Astrocyte (in vitro differentiated cells and primary cell): ENCODE measurements around the gene LRRC55. TPM values are rescaled to one million over a fixed set of nuclear protein-coding genes. Genes with fewer than 3 reads are reported as not detected.
A peak's percentile ranks its signal among the peaks of the same experiment; 100 is the strongest.

Source experiments
- DNase-seq: peaks from one replicate; pipeline ENCODE4 v3.0.0-alpha.2; 2010; ENCODE audit warnings: low read depth
- FAIRE-seq: peaks from 2 replicates; lab custom pipeline; 2011; peaks lifted over from hg19 to GRCh38; lab: Jason Lieb, UNC
- H2AFZ ChIP-seq: 2 replicates; pipeline ENCODE4 v1.6.0; 2012; ENCODE audit warnings: low read depth, low read length, inconsistent platforms
- H3K27ac ChIP-seq: 2 replicates; pipeline ENCODE4 v1.5.1; 2011; ENCODE audit warnings: low read depth, low read length, inconsistent platforms
- H3K27me3 ChIP-seq: 2 replicates; pipeline ENCODE4 v1.6.0; 2011; ENCODE audit warnings: low read length, inconsistent platforms; ENCODE audit not compliant: insufficient read depth
- H3K36me3 ChIP-seq: 2 replicates; pipeline ENCODE4 v1.5.1; 2011; ENCODE audit warnings: low read length, inconsistent platforms; ENCODE audit not compliant: insufficient read depth
- H3K4me1 ChIP-seq: 2 replicates; pipeline ENCODE4 v1.5.1; 2011; ENCODE audit warnings: low read length, inconsistent platforms; ENCODE audit not compliant: insufficient read depth
- H3K4me2 ChIP-seq: 2 replicates; pipeline ENCODE4 v1.6.0; 2012; ENCODE audit warnings: low read length, inconsistent platforms
- H3K4me3 ChIP-seq: 2 replicates; pipeline ENCODE4 v1.5.1; 2011; ENCODE audit warnings: low read depth, mild to moderate bottlenecking, low read length, inconsistent platforms; ENCODE audit not compliant: insufficient read depth
- H3K79me2 ChIP-seq: 2 replicates; pipeline ENCODE4 v1.6.0; 2012; ENCODE audit warnings: mild to moderate bottlenecking, low read length, inconsistent platforms; ENCODE audit not compliant: insufficient read depth
- H3K9ac ChIP-seq: 2 replicates; pipeline ENCODE4 v1.6.0; 2012; ENCODE audit warnings: mild to moderate bottlenecking, low read length, inconsistent platforms
- H3K9me3 ChIP-seq: 2 replicates; pipeline ENCODE4 v1.5.1; 2012; ENCODE audit warnings: low read depth, mild to moderate bottlenecking, low read length, inconsistent platforms; ENCODE audit not compliant: insufficient read depth
- H4K20me1 ChIP-seq: 2 replicates; pipeline ENCODE4 v1.6.0; 2012; ENCODE audit warnings: low read length, inconsistent platforms; ENCODE audit not compliant: insufficient read depth
- H3K27ac Mint-ChIP-seq: one replicate; pipeline ENCODE4 v1.8.0; 2021; ENCODE audit warnings: mild to moderate bottlenecking, mixed read lengths; ENCODE audit not compliant: unreplicated experiment
- H3K27me3 Mint-ChIP-seq: one replicate; pipeline ENCODE4 v1.8.0; 2021; ENCODE audit warnings: low read depth, mixed read lengths; ENCODE audit not compliant: unreplicated experiment
- H3K36me3 Mint-ChIP-seq: one replicate; pipeline ENCODE4 v1.8.0; 2021; ENCODE audit warnings: low read depth, mixed read lengths; ENCODE audit not compliant: unreplicated experiment
- H3K4me1 Mint-ChIP-seq: one replicate; pipeline ENCODE4 v1.8.0; 2021; ENCODE audit warnings: low read depth, mixed read lengths; ENCODE audit not compliant: unreplicated experiment
- H3K4me3 Mint-ChIP-seq: one replicate; pipeline ENCODE4 v1.8.0; 2021; ENCODE audit warnings: mild to moderate bottlenecking, moderate library complexity, mixed read lengths; ENCODE audit not compliant: unreplicated experiment
- H3K9me3 Mint-ChIP-seq: one replicate; pipeline ENCODE4 v1.8.0; 2021; ENCODE audit warnings: mild to moderate bottlenecking, mixed read lengths; ENCODE audit not compliant: unreplicated experiment
- EZH2 ChIP-seq: IDR thresholded peaks from 2 replicates; pipeline ENCODE4 v1.6.1; 2012; ENCODE audit warnings: mild to moderate bottlenecking, low read length, inconsistent platforms; ENCODE audit not compliant: insufficient read depth
- total RNA-seq: library from RNA; stranded (reverse); gene quantifications from 2 replicates; pipeline ENCODE4 v1.2.1, GENCODE V29; 2021
- TF ChIP-seq, protein P1 (sequence below): IDR thresholded peaks from 2 replicates; pipeline ENCODE4 v1.5.1; 2011; ENCODE audit warnings: low read depth, mild to moderate bottlenecking, inconsistent platforms, low read length, moderate library complexity; ENCODE audit not compliant: insufficient read depth

LRRC55 gene
- total RNA-seq, 1 donor from 2014 or later = not detected

DNA sequence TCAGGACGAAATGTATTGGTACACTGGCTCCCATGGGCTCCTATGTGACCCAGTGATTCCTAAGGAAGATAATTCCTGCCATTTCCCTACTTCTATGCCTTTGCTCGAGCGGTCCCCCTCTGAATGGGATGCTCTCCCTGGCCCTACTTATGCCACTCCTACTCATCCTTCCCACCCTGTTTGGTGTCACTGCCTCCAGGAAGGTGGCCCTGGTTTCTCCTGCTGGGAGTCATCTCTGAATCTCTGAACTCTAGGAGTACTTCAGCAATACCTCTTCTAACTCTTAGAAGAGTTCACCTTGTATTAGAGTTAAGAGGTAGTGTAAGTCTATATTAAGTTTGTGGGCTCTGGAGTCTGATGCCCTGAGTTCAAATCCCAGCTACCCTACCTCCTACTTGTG lies 35.5 kb upstream of the LRRC55 start:
- Histone ChIP-seq H3K4me3 (no peak overlapping the region), H3K9me3 (no peaks in the 10 kb centered on the region), H3K27me3 (peaks cover 2% of the 10 kb centered on the region), H4K20me1 (no peaks in the 10 kb centered on the region), H3K4me1 (no peaks in the 10 kb centered on the region), H3K9ac (no peak overlapping the region), H3K36me3 (no peaks in the 10 kb centered on the region), H2AFZ (no peak overlapping the region), H3K79me2 (no peaks in the 10 kb centered on the region), H3K4me2 (no peak overlapping the region), H3K27ac (no peak overlapping the region)
- no peak overlapping the region for H3K27ac Mint-ChIP-seq
- H3K4me1 Mint-ChIP-seq = peaks cover 14% of the 10 kb centered on the region
- DNase-seq (no peak), FAIRE-seq (no peak)
- no peaks in the 10 kb centered on the region for H3K9me3 Mint-ChIP-seq
- TF ChIP-seq EZH2 = no peak
- TF ChIP-seq, protein P1, sequence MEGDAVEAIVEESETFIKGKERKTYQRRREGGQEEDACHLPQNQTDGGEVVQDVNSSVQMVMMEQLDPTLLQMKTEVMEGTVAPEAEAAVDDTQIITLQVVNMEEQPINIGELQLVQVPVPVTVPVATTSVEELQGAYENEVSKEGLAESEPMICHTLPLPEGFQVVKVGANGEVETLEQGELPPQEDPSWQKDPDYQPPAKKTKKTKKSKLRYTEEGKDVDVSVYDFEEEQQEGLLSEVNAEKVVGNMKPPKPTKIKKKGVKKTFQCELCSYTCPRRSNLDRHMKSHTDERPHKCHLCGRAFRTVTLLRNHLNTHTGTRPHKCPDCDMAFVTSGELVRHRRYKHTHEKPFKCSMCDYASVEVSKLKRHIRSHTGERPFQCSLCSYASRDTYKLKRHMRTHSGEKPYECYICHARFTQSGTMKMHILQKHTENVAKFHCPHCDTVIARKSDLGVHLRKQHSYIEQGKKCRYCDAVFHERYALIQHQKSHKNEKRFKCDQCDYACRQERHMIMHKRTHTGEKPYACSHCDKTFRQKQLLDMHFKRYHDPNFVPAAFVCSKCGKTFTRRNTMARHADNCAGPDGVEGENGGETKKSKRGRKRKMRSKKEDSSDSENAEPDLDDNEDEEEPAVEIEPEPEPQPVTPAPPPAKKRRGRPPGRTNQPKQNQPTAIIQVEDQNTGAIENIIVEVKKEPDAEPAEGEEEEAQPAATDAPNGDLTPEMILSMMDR = no peak
- H3K4me3 Mint-ChIP-seq = no peak overlapping the region
- peaks cover 20% of the 10 kb centered on the region for H3K27me3 Mint-ChIP-seq
- no peaks in the 10 kb centered on the region for H3K36me3 Mint-ChIP-seq

DNA sequence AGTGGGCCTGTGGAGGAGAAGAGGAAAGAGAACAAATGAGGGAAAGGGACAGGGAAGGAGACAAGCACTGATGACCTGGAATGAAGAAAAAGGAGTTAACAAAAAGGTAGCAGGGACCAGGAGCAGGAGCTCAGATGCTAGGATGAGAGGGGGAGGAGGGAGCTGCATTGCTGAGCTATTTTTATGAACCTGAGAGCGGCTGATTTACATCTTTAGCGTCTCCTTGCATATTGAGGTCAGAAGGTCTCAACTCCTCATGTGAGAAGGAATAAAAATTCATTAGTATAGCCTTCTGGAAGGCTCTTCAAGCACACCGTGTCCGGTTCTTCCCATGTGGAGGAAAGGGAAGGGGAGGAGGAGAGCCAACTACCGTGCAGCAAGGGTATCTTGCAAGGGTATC lies 33.1 kb upstream of the LRRC55 start:
- TF ChIP-seq, protein P1 = no peak
- no peak for TF ChIP-seq EZH2
- Mint-ChIP-seq H3K27me3 (peaks cover 18% of the 10 kb centered on the region), H3K36me3 (no peaks in the 10 kb centered on the region), H3K4me3 (no peak overlapping the region), H3K9me3 (no peaks in the 10 kb centered on the region), H3K4me1 (peaks cover 16% of the 10 kb centered on the region), H3K27ac (no peak overlapping the region)
- no peak overlapping the region for H3K4me2 ChIP-seq
- no peaks in the 10 kb centered on the region for H3K79me2 ChIP-seq
- H3K36me3 ChIP-seq = no peaks in the 10 kb centered on the region
- no peak for DNase-seq
- no peak overlapping the region for H2AFZ ChIP-seq
- H3K27ac ChIP-seq = no peak overlapping the region
- no peaks in the 10 kb centered on the region for H3K4me1 ChIP-seq
- no peaks in the 10 kb centered on the region for H3K9me3 ChIP-seq
- H3K27me3 ChIP-seq = peaks cover 3% of the 10 kb centered on the region
- FAIRE-seq = no peak
- no peaks in the 10 kb centered on the region for H4K20me1 ChIP-seq
- H3K4me3 ChIP-seq = no peak overlapping the region
- no peak overlapping the region for H3K9ac ChIP-seq

- Histone ChIP-seq H4K20me1 (no peaks in the 10 kb centered on the region), H3K27ac (no peak overlapping the region), H3K4me2 (no peak overlapping the region), H3K4me3 (no peak overlapping the region), H3K9me3 (no peaks in the 10 kb centered on the region), H3K79me2 (no peaks in the 10 kb centered on the region), H3K27me3 (peaks cover 4% of the 10 kb centered on the region), H3K4me1 (no peaks in the 10 kb centered on the region), H2AFZ (no peak overlapping the region), H3K9ac (no peak overlapping the region), H3K36me3 (no peaks in the 10 kb centered on the region)
- Mint-ChIP-seq H3K4me3 (no peak overlapping the region), H3K27me3 (peaks cover 10% of the 10 kb centered on the region), H3K36me3 (no peaks in the 10 kb centered on the region), H3K4me1 (peaks cover 16% of the 10 kb centered on the region), H3K27ac (no peak overlapping the region), H3K9me3 (no peaks in the 10 kb centered on the region)
- TF ChIP-seq, protein P1 = no peak
- TF ChIP-seq EZH2 = no peak
- DNase-seq (peak; percentile 14), FAIRE-seq (no peak)
Observed at GRCh38 chr11:57150454-57150917, 31.3 kb upstream of the LRRC55 start.
